Pons (tissue), 1 donor: ENCODE measurements around the gene SLC17A6.

Experiments used
- DNase-seq: peaks from one replicate; pipeline ENCODE4 v3.0.0-alpha.2; 2016; ENCODE audit warnings: low spot score

SLC17A6 gene

DNA sequence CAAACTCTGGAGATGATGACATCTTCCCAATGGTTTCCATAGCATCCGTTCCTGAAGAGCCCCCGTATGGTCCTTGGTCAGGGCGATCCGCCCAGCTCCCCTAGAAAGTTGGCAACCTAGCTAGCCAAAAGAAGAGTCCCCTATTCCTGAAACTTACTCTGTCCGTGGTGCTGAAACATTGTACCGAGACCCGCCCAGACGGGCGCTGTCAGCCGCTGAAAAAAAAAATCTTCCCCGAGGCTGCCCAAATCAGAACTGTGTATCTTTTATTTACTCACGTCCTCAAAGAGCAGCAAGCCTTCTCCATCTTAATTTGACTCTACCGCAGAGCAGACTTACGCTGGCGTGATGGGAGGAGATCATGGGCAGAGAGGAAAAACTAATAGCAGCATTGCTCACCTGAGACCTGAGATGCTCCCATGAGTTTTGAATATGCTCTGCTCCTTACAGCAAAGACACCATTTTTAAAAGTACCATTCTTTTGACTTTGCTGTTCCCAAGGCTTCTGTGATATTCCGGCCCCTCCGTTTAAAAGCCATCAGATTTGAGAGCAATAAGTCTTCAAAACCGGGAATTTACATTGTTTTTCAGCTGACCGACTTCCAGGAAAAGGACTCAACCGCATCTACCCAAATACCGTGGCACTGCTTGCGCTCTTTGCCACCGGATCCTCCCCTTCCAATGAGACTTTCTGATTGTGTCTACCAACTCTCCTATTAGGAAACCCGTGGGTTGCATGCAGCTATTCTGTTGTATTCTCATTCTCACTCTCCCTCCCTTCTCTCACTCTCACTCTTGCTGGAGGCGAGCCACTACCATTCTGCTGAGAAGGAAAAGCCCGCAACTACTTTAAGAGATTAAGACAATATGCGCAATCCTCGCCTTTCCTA lies at the start of gene SLC17A6:
Gene SLC17A6 (plus strand): TSS at position 786 of the 890 bp plus-strand sequence. CDS start 153 bp downstream, outside the sequence.
- DNase-seq: no peak

DNA sequence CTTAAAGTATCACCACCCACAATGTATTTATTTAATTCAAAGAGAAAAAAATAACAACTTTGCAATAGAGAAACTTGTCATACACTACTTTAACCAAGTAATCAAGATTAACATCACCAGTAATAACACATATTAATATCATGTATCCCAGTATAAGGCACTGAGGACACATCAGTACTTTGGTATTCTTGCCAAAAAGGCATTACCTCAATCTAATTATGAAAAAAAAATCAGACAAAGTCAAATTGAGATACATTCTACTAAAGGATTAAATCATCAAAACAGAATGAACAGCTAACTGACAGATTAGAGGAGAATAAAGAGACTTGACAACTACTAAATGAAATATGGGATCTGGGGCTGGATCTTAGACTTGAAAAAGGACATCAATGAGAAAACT lies 35.8 kb upstream of the SLC17A6 start:
- DNase-seq: no peak

DNA sequence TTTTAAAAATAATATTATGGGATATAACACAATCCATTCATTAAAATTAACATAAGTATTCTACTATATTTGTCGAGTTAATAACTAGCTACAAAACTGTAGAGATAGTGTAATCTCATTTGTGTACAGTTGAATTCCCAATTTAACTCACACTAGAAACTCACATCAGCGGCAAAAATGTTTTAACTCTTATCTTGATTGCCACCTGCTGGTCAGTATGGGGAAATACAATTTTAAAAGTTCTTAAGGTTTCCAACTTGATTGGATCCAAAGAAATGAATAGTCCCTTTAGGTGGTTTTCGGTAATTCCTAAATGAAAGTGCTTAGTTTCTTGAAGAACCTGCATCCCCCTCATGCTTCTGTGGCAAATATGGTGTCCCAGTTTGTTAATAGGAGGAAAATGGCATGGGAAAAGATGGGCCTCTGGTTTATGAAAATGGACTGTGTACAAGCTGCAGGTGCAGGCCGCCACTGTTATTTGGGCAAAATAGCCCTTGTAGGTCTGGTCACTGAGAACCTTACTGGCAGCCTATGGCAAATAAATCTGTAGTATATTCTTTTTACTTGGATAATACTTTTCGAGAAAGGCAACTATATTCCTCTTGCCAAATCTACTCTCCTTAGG lies 33.7 kb upstream of the SLC17A6 start:
- peak; percentile 64 for DNase-seq

DNA sequence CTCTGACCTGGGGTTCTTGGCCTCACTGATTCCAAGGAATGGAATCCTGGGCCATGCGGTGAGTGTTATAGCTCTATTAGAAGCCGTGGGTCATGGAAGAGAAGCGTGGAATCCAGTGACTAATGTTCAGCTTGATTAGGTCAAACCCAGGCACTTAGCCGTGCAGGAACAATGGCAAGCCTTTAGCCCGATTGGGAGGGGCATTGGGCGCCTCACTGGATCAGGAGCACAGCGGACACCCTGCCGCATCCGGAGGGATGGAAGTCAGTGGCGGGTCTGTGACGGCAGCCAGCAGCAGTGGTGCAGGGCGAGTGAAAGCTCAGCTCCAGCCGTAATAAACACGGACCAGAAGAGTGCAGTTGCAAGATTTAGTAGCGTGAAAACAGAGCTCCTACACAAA lies 20.5 kb upstream of the SLC17A6 start:
- DNase-seq: no peak

DNA sequence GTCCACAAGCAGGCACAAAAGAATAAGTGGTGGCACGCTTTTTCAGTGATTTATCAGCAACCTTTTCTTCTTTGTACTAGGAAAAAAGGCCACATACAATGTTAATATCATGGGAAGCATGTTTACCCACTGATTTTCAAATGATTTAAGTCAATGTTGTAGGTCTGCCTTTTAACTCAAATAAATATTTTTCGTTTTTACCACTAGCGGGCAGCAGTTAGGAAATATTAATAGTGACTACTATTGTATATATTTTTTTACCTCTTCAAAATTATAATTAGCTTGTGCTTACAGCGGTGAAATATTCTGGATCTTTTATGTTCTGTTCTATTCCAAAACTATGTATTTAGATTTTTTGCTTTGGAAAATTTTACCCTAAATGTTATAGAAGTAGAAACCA lies 6.4 kb upstream of the SLC17A6 start:
- DNase-seq: no peak

GRCh38 chr11:22336587-22336986 lies 1.6 kb upstream of the SLC17A6 start:
- no peak for DNase-seq

GRCh38 chr11:22339611-22340010 lies 1.4 kb downstream of the SLC17A6 start:
- no peak for DNase-seq

- no peak for DNase-seq
These were observed 2.1 kb downstream of the SLC17A6 start for GRCh38 chr11:22340235-22340634.

GRCh38 chr11:22340701-22341587 lies 2.8 kb downstream of the SLC17A6 start:
- no peak for DNase-seq

- DNase-seq: no peak
These were observed 3.4 kb downstream of the SLC17A6 start for GRCh38 chr11:22341588-22341931.

- no peak for DNase-seq
These were observed 4.2 kb downstream of the SLC17A6 start for GRCh38 chr11:22342211-22343031.

GRCh38 chr11:22343032-22343324 lies 4.8 kb downstream of the SLC17A6 start:
- DNase-seq: no peak

GRCh38 chr11:22343371-22344032 lies 5.3 kb downstream of the SLC17A6 start:
- no peak for DNase-seq

- no peak for DNase-seq
These were observed 5.9 kb downstream of the SLC17A6 start for GRCh38 chr11:22344081-22344480.

GRCh38 chr11:22346282-22346681 lies 8.1 kb downstream of the SLC17A6 start:
- no peak for DNase-seq

GRCh38 chr11:22347857-22348487 lies 9.8 kb downstream of the SLC17A6 start:
- no peak for DNase-seq

DNA sequence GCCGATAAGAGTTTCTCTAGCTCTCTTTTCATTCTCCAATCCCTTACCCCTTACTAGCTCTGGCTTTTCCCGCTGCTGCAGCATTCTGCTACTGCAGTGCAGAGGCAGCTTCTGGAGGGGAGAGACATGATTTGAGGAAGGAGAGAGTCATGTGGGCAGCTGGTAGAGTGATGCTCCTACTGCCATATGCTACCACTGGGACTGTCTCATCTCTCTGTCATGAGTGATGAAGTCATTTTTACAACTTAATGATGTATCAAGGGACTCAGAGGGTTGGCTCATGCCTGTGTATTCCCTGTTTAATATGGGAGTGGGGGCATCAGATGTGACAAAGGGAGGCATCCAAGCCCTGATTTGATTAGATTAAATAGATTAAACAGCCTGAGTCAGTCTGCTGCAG lies 11.3 kb downstream of the SLC17A6 start:
- DNase-seq: no peak

- DNase-seq: no peak
These were observed 21.1 kb downstream of the SLC17A6 start for GRCh38 chr11:22359295-22359694.

DNA sequence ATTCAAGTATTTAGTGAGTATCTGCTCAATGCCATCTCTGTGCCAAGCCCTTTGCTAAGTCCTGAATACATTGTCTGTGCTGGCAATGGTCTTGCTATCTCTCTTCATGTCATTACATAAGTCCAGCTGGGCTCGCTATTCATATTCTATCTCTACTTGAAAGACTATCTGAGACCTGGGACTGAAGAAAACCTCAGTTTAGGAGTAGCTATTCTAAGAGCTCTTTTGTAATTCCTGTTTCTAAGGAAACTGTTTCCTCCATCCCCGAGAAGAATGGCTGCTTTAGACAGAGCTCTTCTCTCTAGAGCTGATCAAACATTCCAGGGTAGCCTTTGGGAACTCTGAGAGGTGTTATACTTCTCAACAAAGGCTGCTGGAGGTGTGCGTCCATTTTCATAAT lies 33.0 kb downstream of the SLC17A6 start:
- DNase-seq: no peak

DNA sequence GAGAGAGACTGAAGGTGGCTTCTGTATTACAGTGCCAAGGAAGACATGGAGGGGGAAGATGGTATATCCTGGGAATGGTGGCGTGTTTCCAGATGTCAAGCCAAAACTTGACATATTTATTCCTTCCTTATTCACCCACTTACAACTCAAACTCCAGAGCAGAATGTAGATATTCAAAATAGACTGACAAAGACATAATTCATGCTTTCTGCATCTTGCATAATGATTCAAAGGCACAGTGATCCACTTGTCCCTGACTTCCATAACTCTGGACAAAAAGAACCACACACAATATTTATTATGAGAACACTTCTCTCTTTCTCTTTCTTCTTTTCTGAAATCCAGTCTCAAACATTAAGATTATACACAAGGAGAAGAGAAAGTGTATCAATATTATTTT lies 48.9 kb downstream of the SLC17A6 start:
- DNase-seq: no peak
